ENCODE data around the gene NTRK2. TPM values are rescaled to one million over a fixed set of nuclear protein-coding genes. Genes with fewer than 3 reads are reported as not detected.

Gene NTRK2
- total RNA-seq, 4 donors from 2014 or later = 9.5 to 19.5 (median 12.3) TPM

- no peak for DNase-seq (ENCODE audit: low spot score in 2 of 2)
- Histone ChIP-seq H3K36me3 (no peaks in the 10 kb centered on the region), H3K4me3 (no peak overlapping the region), H3K9me3 (no peaks in the 10 kb centered on the region), H3K27me3 (no peaks in the 10 kb centered on the region), H3K4me1 (no peaks in the 10 kb centered on the region), H3K27ac (no peak overlapping the region)
- WGBS = 87% methylated on average over 2 of the region's 2 CpGs
- no peak for TF ChIP-seq POLR2A (IDR thresholded peaks at IDR 0.05)
- no peak for TF ChIP-seq POLR2AphosphoS5 (IDR thresholded peaks at IDR 0.05)
- TF ChIP-seq EP300 (IDR thresholded peaks at IDR 0.05) = no peak
- TF ChIP-seq CTCF (IDR thresholded peaks at IDR 0.05) = no peak
Observed at GRCh38 chr9:85055506-85056202, 386.1 kb downstream of the NTRK2 start.

DNA sequence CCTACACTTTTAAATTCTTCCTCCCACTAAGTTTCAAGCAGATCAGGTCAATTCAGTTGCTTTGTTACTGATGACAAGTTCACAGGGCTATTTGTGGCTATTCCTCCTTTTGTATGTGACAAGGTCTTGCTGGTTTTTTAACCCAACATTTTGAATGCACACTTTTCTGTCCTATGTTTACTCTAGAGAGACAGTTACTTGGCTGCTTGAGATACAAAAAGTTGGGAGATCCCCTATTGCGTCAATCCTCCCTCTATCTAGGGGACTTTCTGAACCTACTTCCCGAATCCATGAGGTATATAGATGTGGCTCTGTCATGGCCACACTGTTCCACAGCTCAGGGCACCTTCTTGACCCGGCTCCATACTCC lies 386.7 kb downstream of the NTRK2 start:
- 87% methylated on average over 3 of the region's 3 CpGs for WGBS
- H3K4me1 ChIP-seq = no peaks in the 10 kb centered on the region
- no peak for DNase-seq (ENCODE audit: low spot score in 2 of 2)

DNA sequence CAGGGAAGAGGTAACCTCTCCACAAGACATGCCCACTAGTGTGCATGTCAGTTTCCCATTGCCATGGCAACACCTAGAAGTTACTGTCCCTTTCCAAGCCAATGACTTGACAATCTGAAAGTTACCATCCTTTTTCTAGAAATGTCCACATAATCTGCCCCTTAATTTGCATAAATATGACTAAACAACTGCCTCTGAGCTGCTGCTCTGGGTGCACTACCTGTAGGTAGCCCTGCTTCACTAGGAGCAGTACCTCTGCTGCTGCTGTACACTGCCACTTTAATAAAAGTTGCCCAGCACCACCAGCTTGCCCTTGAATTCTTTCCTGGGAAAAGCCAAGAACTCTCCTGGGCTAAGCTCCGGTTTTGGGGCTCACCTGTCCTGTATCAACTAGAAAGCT lies 392.4 kb downstream of the NTRK2 start:
- H3K4me3 ChIP-seq = no peak overlapping the region
- no peaks in the 10 kb centered on the region for H3K36me3 ChIP-seq
- no peak for DNase-seq (ENCODE audit: low spot score in 2 of 2)
- H3K4me1 ChIP-seq = no peaks in the 10 kb centered on the region
- H3K9me3 ChIP-seq = no peaks in the 10 kb centered on the region
- TF ChIP-seq POLR2A (IDR thresholded peaks at IDR 0.05) = no peak
- no peak for TF ChIP-seq EP300 (IDR thresholded peaks at IDR 0.05)
- no peak for TF ChIP-seq CTCF (IDR thresholded peaks at IDR 0.05)
- TF ChIP-seq POLR2AphosphoS5 (IDR thresholded peaks at IDR 0.05) = no peak
- 56% methylated on average over 1 of the region's 1 CpG for WGBS
- no peak overlapping the region for H3K27ac ChIP-seq
- H3K27me3 ChIP-seq = peaks cover 2% of the 10 kb centered on the region

More for the DNA sequence above, 386.7 kb downstream of the NTRK2 start:
- Histone ChIP-seq H3K36me3 (no peaks in the 10 kb centered on the region), H3K4me3 (no peak overlapping the region), H3K27me3 (peaks cover 2% of the 10 kb centered on the region), H3K9me3 (no peaks in the 10 kb centered on the region), H3K27ac (no peak overlapping the region)
- TF ChIP-seq EP300 (IDR thresholded peaks at IDR 0.05) (no peak), POLR2AphosphoS5 (IDR thresholded peaks at IDR 0.05) (no peak), POLR2A (IDR thresholded peaks at IDR 0.05) (no peak), CTCF (IDR thresholded peaks at IDR 0.05) (no peak)

GRCh38 chr9:85062385-85063022 lies 393.0 kb downstream of the NTRK2 start:
- no peak overlapping the region for H3K27ac ChIP-seq
- 76% methylated on average over 4 of the region's 4 CpGs for WGBS
- H3K36me3 ChIP-seq = no peaks in the 10 kb centered on the region
- peaks cover 2% of the 10 kb centered on the region for H3K27me3 ChIP-seq
- H3K4me3 ChIP-seq = no peak overlapping the region
- no peaks in the 10 kb centered on the region for H3K9me3 ChIP-seq
- TF ChIP-seq EP300 (IDR thresholded peaks at IDR 0.05) = no peak
- TF ChIP-seq CTCF (IDR thresholded peaks at IDR 0.05) = no peak
- no peak for TF ChIP-seq POLR2AphosphoS5 (IDR thresholded peaks at IDR 0.05)
- TF ChIP-seq POLR2A (IDR thresholded peaks at IDR 0.05) = no peak
- no peaks in the 10 kb centered on the region for H3K4me1 ChIP-seq
- DNase-seq (ENCODE audit: low spot score in 2 of 2) = no peak

- no peaks in the 10 kb centered on the region for H3K36me3 ChIP-seq
- TF ChIP-seq POLR2A (IDR thresholded peaks at IDR 0.05) = no peak
- no peak for TF ChIP-seq CTCF (IDR thresholded peaks at IDR 0.05)
- TF ChIP-seq EP300 (IDR thresholded peaks at IDR 0.05) = no peak
- no peak for TF ChIP-seq POLR2AphosphoS5 (IDR thresholded peaks at IDR 0.05)
- no peaks in the 10 kb centered on the region for H3K9me3 ChIP-seq
- no peak overlapping the region for H3K27ac ChIP-seq
- H3K27me3 ChIP-seq = peaks cover 2% of the 10 kb centered on the region
- no peak overlapping the region for H3K4me3 ChIP-seq
- H3K4me1 ChIP-seq = no peaks in the 10 kb centered on the region
- DNase-seq (ENCODE audit: low spot score in 2 of 2) = no peak
- 95% methylated on average over 1 of the region's 1 CpG for WGBS
Observed at GRCh38 chr9:85064811-85065371, 395.4 kb downstream of the NTRK2 start.

Measured in suprapubic skin (tissue), 4 donors.